GM13976 (cell line): ENCODE data around the gene MYO9B.

Source experiments
- DNase-seq: peaks from one replicate; pipeline ENCODE4 v3.0.0; 2012; ENCODE audit warnings: low spot score
- CTCF ChIP-seq: IDR thresholded peaks from 2 replicates; pipeline ENCODE4 v1.5.1; 2012; ENCODE audit warnings: borderline replicate concordance, mild to moderate bottlenecking; ENCODE audit not compliant: insufficient read depth; ENCODE audit errors: extremely low read depth, missing control alignments, control extremely low read depth
- in situ Hi-C: fragments of 300-500 bp; cut with MboI; formaldehyde crosslinking; loops from one replicate; pipeline ENCODE4 v1.12.0; 2022; ENCODE audit warnings: low sequenced_read_pairs, mixed read lengths, inconsistent platforms; ENCODE audit not compliant: unreplicated experiment

MYO9B gene

GRCh38 chr19:17209126-17210036, 133.8 kb downstream of the MYO9B start:
- DNase-seq = peak; percentile 83
- no peak for TF ChIP-seq CTCF
- in situ Hi-C loops = no loop called here

- in situ Hi-C loops = no loop called here
- TF ChIP-seq CTCF = no peak
- DNase-seq = no peak
These were observed 134.7 kb downstream of the MYO9B start for GRCh38 chr19:17210296-17210695.

DNA sequence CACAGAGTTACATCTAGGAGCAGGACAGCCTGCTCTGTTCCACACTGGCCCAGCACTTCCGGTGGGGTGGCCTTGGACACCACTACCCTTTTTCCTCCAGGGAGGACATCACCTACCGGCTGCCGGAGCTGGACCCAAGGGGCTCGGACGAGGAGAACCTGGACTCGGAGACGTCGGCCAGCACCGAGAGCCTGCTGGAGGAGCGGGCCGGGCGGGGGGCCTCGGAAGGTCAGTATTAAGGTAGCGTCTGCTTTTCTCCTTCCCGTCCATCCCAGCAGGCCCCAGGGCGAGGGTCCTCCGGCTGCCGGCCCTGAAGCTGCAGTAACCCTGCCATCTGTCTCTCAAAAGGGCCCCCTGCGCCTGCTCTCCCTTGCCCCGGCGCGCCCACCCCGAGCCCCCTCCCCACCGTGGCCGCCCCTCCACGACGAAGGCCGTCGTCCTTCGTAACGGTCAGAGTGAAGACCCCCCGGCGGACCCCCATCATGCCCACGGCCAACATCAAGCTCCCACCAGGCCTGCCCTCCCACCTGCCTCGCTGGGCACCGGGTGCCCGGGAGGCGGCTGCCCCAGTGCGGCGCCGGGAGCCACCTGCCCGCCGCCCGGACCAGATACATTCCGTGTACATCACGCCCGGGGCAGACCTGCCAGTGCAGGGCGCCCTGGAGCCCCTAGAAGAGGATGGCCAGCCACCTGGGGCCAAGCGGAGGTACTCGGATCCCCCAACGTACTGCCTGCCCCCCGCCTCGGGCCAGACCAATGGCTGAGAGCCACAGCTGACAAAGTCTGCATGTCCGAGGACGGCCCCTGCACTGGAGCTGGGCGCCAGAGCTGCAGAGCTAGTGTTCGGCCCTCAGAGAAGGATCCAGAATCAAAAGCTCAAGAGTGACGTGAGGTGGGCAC, 136.2 kb downstream of the MYO9B start:
- in situ Hi-C loops = no loop called here
- TF ChIP-seq CTCF = no peak
- DNase-seq = no peak

DNA sequence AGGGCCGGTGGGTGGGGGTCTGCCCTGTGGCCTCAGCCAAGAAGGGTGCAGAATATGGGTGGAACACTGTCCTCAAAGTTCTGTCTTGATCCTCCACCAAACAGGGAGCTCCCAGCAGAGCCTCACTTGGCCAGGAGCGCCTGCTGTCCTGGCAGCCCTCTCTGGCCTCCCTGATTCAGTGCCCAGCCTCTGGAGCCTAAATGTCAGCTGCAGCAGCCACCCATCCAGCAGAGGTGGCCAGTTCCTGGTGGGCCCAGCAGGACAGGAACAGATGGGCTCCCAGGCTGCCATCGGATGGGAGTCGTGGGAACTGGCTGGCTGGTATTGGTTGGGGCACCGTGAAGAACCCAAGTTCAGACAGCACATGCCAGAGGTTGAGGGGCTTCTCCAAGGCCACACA, 137.8 kb downstream of the MYO9B start:
- no peak for TF ChIP-seq CTCF
- DNase-seq = no peak
- in situ Hi-C loops = no loop called here

GRCh38 chr19:17214508-17215126, 139.0 kb downstream of the MYO9B start:
- in situ Hi-C loops = no loop called here
- TF ChIP-seq CTCF = no peak
- no peak for DNase-seq
